GM23338 (cell line): ENCODE results near the gene OGFOD2. TPM values are rescaled to one million over a fixed set of nuclear protein-coding genes. Genes with fewer than 3 reads are reported as not detected.

Experiments used
- ATAC-seq: fragments of 200-7000 bp; cut with Tn5 transposase; 3 replicates; pipeline ENCODE4 v1.9.1; 2020
- DNase-seq: peaks from one replicate; pipeline ENCODE4 v3.0.0-alpha.2; 2015; ENCODE audit warnings: low spot score
- H2AFZ ChIP-seq: fragments of 200-600 bp; sonication (generic); 2 replicates; pipeline ENCODE4 v1.8.0; 2016; ENCODE audit warnings: antibody characterized with exemption, mild to moderate bottlenecking, moderate library complexity
- H3F3A ChIP-seq: fragments of 200-600 bp; sonication (generic); replicated peaks from 2 replicates; pipeline ENCODE4 v1.8.0; 2017; ENCODE audit warnings: antibody characterized with exemption, mixed run types, low read depth
- H3K27ac ChIP-seq: fragments of 200-600 bp; sonication (generic); 2 replicates; pipeline ENCODE4 v1.6.1; 2016; ENCODE audit warnings: low read depth
- H3K27me3 ChIP-seq: fragments of 200-600 bp; sonication (generic); 2 replicates; pipeline ENCODE4 v1.8.0; 2016; ENCODE audit warnings: mild to moderate bottlenecking, mixed run types, moderate library complexity; ENCODE audit not compliant: insufficient read depth
- H3K36me3 ChIP-seq: fragments of 200-600 bp; sonication (generic); 2 replicates; pipeline ENCODE4 v1.8.0; 2016; ENCODE audit warnings: mild to moderate bottlenecking; ENCODE audit not compliant: insufficient read depth
- H3K4me1 ChIP-seq: fragments of 200-600 bp; sonication (generic); 2 replicates; pipeline ENCODE4 v1.8.0; 2016; ENCODE audit warnings: mild to moderate bottlenecking, moderate library complexity; ENCODE audit not compliant: insufficient read depth
- H3K4me2 ChIP-seq: fragments of 200-600 bp; sonication (generic); 2 replicates; pipeline ENCODE4 v1.7.1; 2017; ENCODE audit warnings: mixed run types
- H3K4me3 ChIP-seq: fragments of 200-600 bp; sonication (generic); 2 replicates; pipeline ENCODE4 v1.6.1; 2016; ENCODE audit warnings: mixed run types
- H3K79me2 ChIP-seq: fragments of 200-600 bp; sonication (generic); replicated peaks from 2 replicates; pipeline ENCODE4 v1.8.0; 2017; ENCODE audit warnings: mild to moderate bottlenecking; ENCODE audit not compliant: insufficient read depth
- H3K9me2 ChIP-seq: fragments of 200-600 bp; sonication (generic); 2 replicates; pipeline ENCODE4 v1.8.0; 2017; ENCODE audit not compliant: insufficient read depth
- H4K20me1 ChIP-seq: fragments of 200-600 bp; sonication (generic); replicated peaks from 2 replicates; pipeline ENCODE4 v1.8.0; 2017; ENCODE audit warnings: mild to moderate bottlenecking; ENCODE audit not compliant: insufficient read depth
- H3K27ac Mint-ChIP-seq: 2 replicates; pipeline ENCODE4 v1.8.0; 2020; ENCODE audit warnings: inconsistent platforms, mild to moderate bottlenecking, moderate library complexity, mixed read lengths
- H3K27me3 Mint-ChIP-seq: 3 replicates; pipeline ENCODE4 v1.8.0; 2022; ENCODE audit warnings: low read depth, mild to moderate bottlenecking, moderate library complexity, mixed read lengths, inconsistent platforms; ENCODE audit not compliant: insufficient read depth, poor library complexity
- H3K36me3 Mint-ChIP-seq: 3 replicates; pipeline ENCODE4 v1.8.0; 2021; ENCODE audit warnings: low read depth, mild to moderate bottlenecking, inconsistent platforms, moderate library complexity, mixed read lengths
- H3K4me1 Mint-ChIP-seq: 3 replicates; pipeline ENCODE4 v1.8.0; 2020; ENCODE audit warnings: mild to moderate bottlenecking, inconsistent platforms, mixed read lengths
- H3K4me3 Mint-ChIP-seq: 3 replicates; pipeline ENCODE4 v1.8.0; 2021; ENCODE audit warnings: moderate library complexity, mild to moderate bottlenecking, inconsistent platforms, mixed read lengths
- H3K9me3 Mint-ChIP-seq: 3 replicates; pipeline ENCODE4 v1.8.0; 2020; ENCODE audit warnings: moderate library complexity, mild to moderate bottlenecking, inconsistent platforms, mixed read lengths
- CTCF ChIP-seq, 2 experiments: fragments of 200-600 bp in 1 of 2; sonication (generic) in 1 of 2; conservative IDR thresholded peaks; 2 replicates each; pipeline versions ENCODE4 v1.5.1 to v1.6.1; 2016 to 2017; ENCODE audit warnings: antibody characterized with exemption in 2 of 2, low read depth in 2 of 2, mild to moderate bottlenecking in 2 of 2, moderate library complexity in 1 of 2
- JUNB ChIP-seq: IDR thresholded peaks from one replicate; pipeline ENCODE4 v1.6.1; 2016; ENCODE audit warnings: antibody characterized with exemption; ENCODE audit not compliant: unreplicated experiment
- NANOG ChIP-seq: IDR thresholded peaks from 2 replicates; pipeline ENCODE4 v1.6.1; 2016; ENCODE audit warnings: antibody characterized with exemption, borderline replicate concordance
- POLR2AphosphoS5 ChIP-seq: IDR thresholded peaks from 2 replicates; pipeline ENCODE4 v1.6.1; 2016; ENCODE audit warnings: antibody characterized with exemption, low read depth
- REST ChIP-seq: IDR thresholded peaks from one replicate; pipeline ENCODE4 v1.6.1; 2018; ENCODE audit warnings: antibody characterized with exemption; ENCODE audit not compliant: unreplicated experiment
- STAT1 ChIP-seq: IDR thresholded peaks from one replicate; pipeline ENCODE4 v1.6.1; 2016; ENCODE audit warnings: antibody characterized with exemption; ENCODE audit not compliant: unreplicated experiment
- ZNF114 ChIP-seq: fragments of 250-450 bp; sonication (Bioruptor Pico); IDR thresholded peaks from 2 replicates; pipeline ENCODE4 v1.5.0; 2020; ENCODE audit warnings: mild to moderate bottlenecking, moderate library complexity
- ZNF331 ChIP-seq: fragments of 250-450 bp; sonication (Bioruptor Pico); IDR thresholded peaks from 2 replicates; pipeline ENCODE4 v1.5.0; 2020; ENCODE audit warnings: low read depth, mild to moderate bottlenecking, moderate library complexity
- polyA plus RNA-seq: library from polyadenylated mRNA; unstranded; fragments of >200 nt; fragmentation: Nextera tagmentation; extraction: Ambion mirVana; gene quantifications from 2 replicates; pipeline ENCODE4 v1.2.1, GENCODE V29; 2016
- total RNA-seq: library from RNA; depleted of rRNA; stranded (reverse); fragments of >200 nt; shearing (Covaris generic); gene quantifications from 2 replicates; pipeline ENCODE4 v1.2.3, GENCODE V29; 2014
- TF ChIP-seq, protein P1 (sequence below): IDR thresholded peaks from 2 replicates; pipeline ENCODE4 v1.6.1; 2016; ENCODE audit warnings: antibody characterized with exemption

OGFOD2 gene
- total and polyA plus RNA-seq, 2 experiments from 2014 or later: 13.1 to 16.1 TPM

GRCh38 chr12:122951406-122951805, 23.6 kb upstream of the OGFOD2 start:
- H3K27ac ChIP-seq: no peak overlapping the region

More at GRCh38 chr12:122951406-122951805, 23.6 kb upstream of the OGFOD2 start:
- Mint-ChIP-seq H3K4me1 (no peaks in the 10 kb centered on the region), H3K27ac (no peak overlapping the region), H3K4me3 (no peak overlapping the region), H3K9me3 (no peaks in the 10 kb centered on the region), H3K36me3 (no peaks in the 10 kb centered on the region; the same call in 2 of the 3 replicates), H3K27me3 (peaks cover 12% of the 10 kb centered on the region)
- H3K4me1 ChIP-seq: no peaks in the 10 kb centered on the region
- no peaks in the 10 kb centered on the region for H3K79me2 ChIP-seq
- peaks cover 12% of the 10 kb centered on the region; the same call in 1 of the 2 replicates for H4K20me1 ChIP-seq
- no peak overlapping the region for H3K4me3 ChIP-seq
- no peaks in the 10 kb centered on the region for H3K27me3 ChIP-seq
- TF ChIP-seq, protein P1, sequence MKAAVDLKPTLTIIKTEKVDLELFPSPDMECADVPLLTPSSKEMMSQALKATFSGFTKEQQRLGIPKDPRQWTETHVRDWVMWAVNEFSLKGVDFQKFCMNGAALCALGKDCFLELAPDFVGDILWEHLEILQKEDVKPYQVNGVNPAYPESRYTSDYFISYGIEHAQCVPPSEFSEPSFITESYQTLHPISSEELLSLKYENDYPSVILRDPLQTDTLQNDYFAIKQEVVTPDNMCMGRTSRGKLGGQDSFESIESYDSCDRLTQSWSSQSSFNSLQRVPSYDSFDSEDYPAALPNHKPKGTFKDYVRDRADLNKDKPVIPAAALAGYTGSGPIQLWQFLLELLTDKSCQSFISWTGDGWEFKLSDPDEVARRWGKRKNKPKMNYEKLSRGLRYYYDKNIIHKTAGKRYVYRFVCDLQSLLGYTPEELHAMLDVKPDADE: no peak
- TF ChIP-seq ZNF114 (CRISPR knock-in tag) (no peak), JUNB (no peak), ZNF331 (CRISPR knock-in tag) (no peak), CTCF (conservative IDR thresholded peaks at IDR 0.05; ENCODE audit: low read depth in 2 of 2) (no peak), POLR2AphosphoS5 (no peak), STAT1 (no peak), REST (no peak), NANOG (no peak)
- DNase-seq (no peak), ATAC-seq (no peak)
- no peaks in the 10 kb centered on the region for H3F3A ChIP-seq
- no peak overlapping the region for H3K4me2 ChIP-seq
- no peaks in the 10 kb centered on the region for H3K9me2 ChIP-seq
- no peaks in the 10 kb centered on the region for H3K36me3 ChIP-seq
- no peak overlapping the region for H2AFZ ChIP-seq
